Spleen (tissue), 11 donors: Measurements from ENCODE around the gene OLA1. TPM values are rescaled to one million over a fixed set of nuclear protein-coding genes. Genes with fewer than 3 reads are reported as not detected.

Source experiments
- DNase-seq: peaks from one replicate; pipeline ENCODE4 v3.0.0-alpha.2; 2020
- H3K27ac ChIP-seq, 8 donors: fragments of 200-600 bp; sonication (generic) in 7 of 8; 1 replicate in 4 of 8; 2 replicates in 4 of 8; pipeline versions ENCODE4 v1.5.0 to v1.8.0; 2016 to 2021; ENCODE audit warnings: inconsistent platforms in 4 of 8, mild to moderate bottlenecking in 4 of 8, moderate library complexity in 1 of 8
- H3K27me3 ChIP-seq, 7 donors: fragments of 200-600 bp; sonication (generic) in 6 of 7; replicated peaks in 1 of 7; 1 replicate in 4 of 7; 2 replicates in 3 of 7; pipeline versions ENCODE4 v1.5.0 to v1.8.0; 2016 to 2021; ENCODE audit warnings: inconsistent platforms in 3 of 7, mild to moderate bottlenecking in 1 of 7
- H3K36me3 ChIP-seq, 6 donors: fragments of 200-600 bp; sonication (generic) in 5 of 6; 1 replicate in 4 of 6; 2 replicates in 2 of 6; pipeline versions ENCODE4 v1.5.0 to v1.8.0; 2016 to 2021; ENCODE audit warnings: inconsistent platforms in 2 of 6
- H3K4me1 ChIP-seq, 6 donors: fragments of 200-600 bp; sonication (generic) in 5 of 6; 1 replicate in 3 of 6; 2 replicates in 3 of 6; pipeline versions ENCODE4 v1.5.0 to v1.8.0; 2016 to 2021; ENCODE audit warnings: inconsistent platforms in 3 of 6
- H3K4me3 ChIP-seq, 8 donors: fragments of 200-600 bp; sonication (generic) in 7 of 8; 1 replicate in 4 of 8; 2 replicates in 4 of 8; pipeline versions ENCODE4 v1.5.0 to v1.8.0; 2016 to 2021; ENCODE audit warnings: inconsistent platforms in 4 of 8, mild to moderate bottlenecking in 4 of 8, moderate library complexity in 2 of 8
- H3K9me3 ChIP-seq, 8 donors: fragments of 200-600 bp; sonication (generic) in 7 of 8; 1 replicate in 4 of 8; 2 replicates in 4 of 8; pipeline versions ENCODE4 v1.5.0 to v1.8.0; 2016 to 2021; ENCODE audit warnings: inconsistent platforms in 4 of 8
- CTCF ChIP-seq, 11 experiments: fragments of 200-600 bp in 7 of 11; fragments of 450-650 bp in 4 of 11; sonication (generic) in 4 of 11; IDR thresholded peaks in 8 of 11; conservative IDR thresholded peaks in 3 of 11; 1 replicate in 7 of 11; 2 replicates in 4 of 11; pipeline versions ENCODE4 v1.4.0 to v1.8.0; 2016 to 2021; ENCODE audit warnings: antibody characterized with exemption in 11 of 11, inconsistent platforms in 4 of 11, mild to moderate bottlenecking in 1 of 11
- POLR2A ChIP-seq, 3 donors: fragments of 450-650 bp; IDR thresholded peaks; one replicate each; pipeline ENCODE4 v1.5.1; 2017; ENCODE audit warnings: antibody characterized with exemption in 3 of 3, mild to moderate bottlenecking in 1 of 3
- POLR2AphosphoS5 ChIP-seq, 3 donors: sonication (generic); formaldehyde crosslinking; IDR thresholded peaks; one replicate each; pipeline ENCODE4 v1.5.1; 2017; ENCODE audit warnings: antibody characterized with exemption in 3 of 3
- WGBS, 5 donors: extraction: QIAGEN DNeasy Blood & Tissue Kit in 3 of 5; methylation state at CpG; one replicate each; pipeline versions ENCODE4 v1.1.5 to v1.1.7; 2013 to 2018; 5-methylcytosine and 5-hydroxymethylcytosine counted together
- intact Hi-C: fragments of 100-400 bp; cut with DNase I; formaldehyde crosslinking; loops from one replicate; pipeline ENCODE4 v1.15.0; 2023; ENCODE audit warnings: low total_unique reads
- polyA plus RNA-seq, 3 donors: library from polyadenylated mRNA; stranded (reverse); fragments of 200-250 nt; gene quantifications; one replicate each; pipeline ENCODE4 v1.2.1, GENCODE V29; 2013
- total RNA-seq, 7 donors: library from RNA; depleted of rRNA in 3 of 7; stranded (reverse); fragments of >200 nt in 3 of 7; fragmentation: NEBNext Ultra II Directional in 4 of 7; extraction: Animal tissue kit (Norgen Biotek cat#: 25700) in 4 of 7; gene quantifications; one replicate each; pipeline versions ENCODE4 v1.1.0 to v1.2.1, GENCODE V29; 2016 to 2021
- donor health status: healthy with polysubstance abuse.
- donor health status: DM: no; HTN: no; CAD: no; lungs with moderate emphysema.
- donor health status: DM: no; HTN: no; CAD: no.
- donor health status: Bipolar disorder and iron deficiency.
- donor health status: healthy.
- donor health status: DM: no; HTN: no; CAD: no.
- donor health status: DM: yes; HTN: yes; CAD: no.

Gene OLA1
- total and polyA plus RNA-seq, 10 donors: 35.0 to 66.0 (median 42.0) TPM

- intact Hi-C loops: no loop called here
- WGBS, 5 donors: 83 to 96% (median 93%) methylated on average over 3 of the region's 3 CpGs
- no peaks in the 10 kb centered on the region for H3K36me3 ChIP-seq
- no peaks in the 10 kb centered on the region for H3K27me3 ChIP-seq
- no peak overlapping the region for H3K27ac ChIP-seq
- DNase-seq: no peak
- peaks cover 0 to 12% (median 2%) of the 10 kb centered on the region in 8 donors for H3K9me3 ChIP-seq
- TF ChIP-seq POLR2A (IDR thresholded peaks at IDR 0.05) (no peak), POLR2AphosphoS5 (IDR thresholded peaks at IDR 0.05) (no peak), CTCF (IDR thresholded peaks at IDR 0.05 in 8 of 11, conservative IDR thresholded peaks at IDR 0.05 in 3 of 11) (no peak)
- no peak overlapping the region for H3K4me3 ChIP-seq
- H3K4me1 ChIP-seq: peaks cover 0 to 4% (median 0%) of the 10 kb centered on the region in 6 donors
Observed at GRCh38 chr2:174059884-174060244, 188.5 kb downstream of the OLA1 start.

- Histone ChIP-seq H3K9me3 (peaks cover 0 to 12% (median 2%) of the 10 kb centered on the region in 8 donors), H3K27me3 (no peaks in the 10 kb centered on the region), H3K4me1 (peaks cover 0 to 4% (median 0%) of the 10 kb centered on the region in 6 donors), H3K36me3 (no peaks in the 10 kb centered on the region), H3K27ac (peak overlapping the region in 1 of 8 donors; percentile 4), H3K4me3 (no peak overlapping the region)
- no peak for DNase-seq
- whole genome bisulfite sequencing, 5 donors: 34 to 57% (median 43%) methylated on average over 6 of the region's 6 CpGs
- no peak for TF ChIP-seq POLR2A (IDR thresholded peaks at IDR 0.05)
- intact Hi-C loops: no loop called here
Observed at GRCh38 chr2:174059178-174059883, 189.0 kb downstream of the OLA1 start.

GRCh38 chr2:174058456-174058855 lies 189.9 kb downstream of the OLA1 start:
- DNase-seq: no peak
- Histone ChIP-seq H3K36me3 (no peaks in the 10 kb centered on the region), H3K4me1 (peaks cover 0 to 4% (median 0%) of the 10 kb centered on the region in 6 donors), H3K4me3 (no peak overlapping the region), H3K27me3 (no peaks in the 10 kb centered on the region), H3K27ac (no peak overlapping the region), H3K9me3 (peaks cover 0 to 12% (median 2%) of the 10 kb centered on the region in 8 donors)
- no peak for TF ChIP-seq POLR2A (IDR thresholded peaks at IDR 0.05)
- TF ChIP-seq CTCF (IDR thresholded peaks at IDR 0.05 in 8 of 11, conservative IDR thresholded peaks at IDR 0.05 in 3 of 11): no peak
- TF ChIP-seq POLR2AphosphoS5 (IDR thresholded peaks at IDR 0.05): no peak
- 59 to 97% (median 74%) methylated on average over 1 of the region's 1 CpG for WGBS, 5 donors
- intact Hi-C loops: no loop called here

- Histone ChIP-seq H3K27me3 (no peaks in the 10 kb centered on the region), H3K36me3 (no peaks in the 10 kb centered on the region), H3K27ac (no peak overlapping the region), H3K4me1 (peaks cover 0 to 4% (median 0%) of the 10 kb centered on the region in 6 donors), H3K4me3 (no peak overlapping the region), H3K9me3 (peaks cover 0 to 12% (median 2%) of the 10 kb centered on the region in 8 donors)
- DNase-seq: no peak
- no peak for TF ChIP-seq POLR2AphosphoS5 (IDR thresholded peaks at IDR 0.05)
- TF ChIP-seq POLR2A (IDR thresholded peaks at IDR 0.05): no peak
- no peak for TF ChIP-seq CTCF (IDR thresholded peaks at IDR 0.05 in 8 of 11, conservative IDR thresholded peaks at IDR 0.05 in 3 of 11)
- WGBS, 5 donors: 59 to 79% (median 74%) methylated on average over 2 of the region's 2 CpGs
- intact Hi-C loops: no loop called here
Observed at GRCh38 chr2:174058026-174058425, 190.3 kb downstream of the OLA1 start.
